Hematopoietic multipotent progenitor cell treated with erythropoietin and hydrocortisone succinate and interleukin-3 and kit ligand, for 6 days (in vitro differentiated cells): ENCODE data around the gene IMPDH2.
A peak's percentile ranks its signal among the peaks of the same experiment; 100 is the strongest.

ENCODE experiments used
- DNase-seq: peaks from one replicate; pipeline ENCODE4 v3.0.0-alpha.2; 2015

The IMPDH2 gene

GRCh38 chr3:49028673-49029562, at the start of gene IMPDH2:
Gene IMPDH2, minus strand, starts transcription at chr3:49029398. Its CDS starts 48 bp downstream, at chr3:49029350.
- DNase-seq = peak; percentile 97

DNA sequence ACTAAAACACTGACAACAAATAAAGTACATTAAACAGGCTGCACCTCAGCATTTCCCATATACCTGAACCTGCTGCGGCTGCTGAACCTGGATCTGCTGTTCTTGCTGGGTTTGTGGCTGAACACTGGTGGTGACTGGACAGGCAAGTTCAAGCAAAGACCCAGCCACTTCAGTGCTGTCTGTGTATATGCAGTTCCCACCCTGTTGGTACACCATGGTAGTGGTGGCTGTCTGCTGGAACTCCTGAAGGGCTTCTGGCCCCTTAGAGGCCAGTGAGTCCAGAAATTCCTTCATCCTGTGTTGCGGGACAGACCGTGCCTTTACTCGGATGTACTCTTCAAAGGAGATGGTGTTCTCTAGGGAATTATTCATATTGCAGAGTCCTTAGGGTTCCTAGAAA, 47.4 kb upstream of the IMPDH2 start:
- no peak for DNase-seq

- no peak for DNase-seq
Measured at GRCh38 chr3:49076116-49076515, 46.9 kb upstream of the IMPDH2 start.

GRCh38 chr3:49058011-49058410, 28.8 kb upstream of the IMPDH2 start:
- DNase-seq = no peak

DNA sequence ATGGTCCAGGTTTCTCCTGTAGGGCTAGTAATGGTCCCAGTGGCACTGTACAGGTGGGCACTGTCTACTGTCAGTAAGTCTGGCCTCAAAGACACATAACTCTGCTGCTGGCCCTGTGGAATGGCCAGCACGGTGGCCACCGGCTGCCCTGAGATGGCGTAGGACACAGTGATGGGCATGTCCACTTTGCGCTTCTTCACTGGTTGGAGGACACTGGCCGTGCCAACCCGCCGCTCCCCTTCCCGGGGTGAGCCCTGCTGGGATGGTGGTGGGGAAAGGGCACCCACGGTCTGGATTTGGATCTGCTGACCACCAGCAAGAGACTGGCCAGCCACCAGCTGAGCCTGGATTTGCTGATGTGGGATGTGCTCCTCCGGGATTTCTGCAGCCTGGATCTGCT, 28.1 kb upstream of the IMPDH2 start:
- DNase-seq = no peak

DNA sequence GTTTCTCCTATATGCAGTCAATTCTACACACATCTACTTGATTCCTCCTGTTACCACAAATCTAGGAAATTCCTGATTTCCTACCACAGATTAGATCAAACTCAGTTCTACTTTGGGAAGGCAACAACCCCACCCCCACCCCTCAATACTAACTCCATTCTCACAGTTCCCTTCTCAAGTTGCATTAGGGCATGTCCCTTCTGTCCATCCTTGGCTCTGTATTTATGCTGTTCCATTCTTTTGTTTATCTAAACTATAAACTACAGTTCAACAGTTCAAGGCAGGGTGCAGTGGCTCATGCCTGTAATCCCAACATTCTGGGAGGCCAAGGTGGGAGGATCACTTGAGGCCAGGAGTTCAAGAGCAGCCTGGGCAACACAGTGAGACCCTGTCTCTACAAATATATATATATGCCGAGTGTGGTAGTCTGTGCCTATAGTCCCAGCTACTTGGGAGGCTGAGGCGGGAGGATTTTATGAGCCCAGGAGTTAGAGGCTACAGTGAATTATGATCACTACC, 25.2 kb upstream of the IMPDH2 start:
- DNase-seq = no peak

GRCh38 chr3:49053543-49053942, 24.3 kb upstream of the IMPDH2 start:
- peak; percentile 8 for DNase-seq

- no peak for DNase-seq
Measured at GRCh38 chr3:49035281-49035680, 6.1 kb upstream of the IMPDH2 start.

- no peak for DNase-seq
Measured at GRCh38 chr3:49034650-49035049, 5.5 kb upstream of the IMPDH2 start.

GRCh38 chr3:49032646-49033304, 3.6 kb upstream of the IMPDH2 start:
- no peak for DNase-seq

GRCh38 chr3:49030321-49030720, 1.1 kb upstream of the IMPDH2 start:
- DNase-seq = no peak

GRCh38 chr3:49029563-49029884, 326 bp upstream of the IMPDH2 start:
- no peak for DNase-seq

GRCh38 chr3:49028298-49028672, 913 bp downstream of the IMPDH2 start:
- DNase-seq = no peak

GRCh38 chr3:49027634-49028033, 1.6 kb downstream of the IMPDH2 start:
- no peak for DNase-seq

DNA sequence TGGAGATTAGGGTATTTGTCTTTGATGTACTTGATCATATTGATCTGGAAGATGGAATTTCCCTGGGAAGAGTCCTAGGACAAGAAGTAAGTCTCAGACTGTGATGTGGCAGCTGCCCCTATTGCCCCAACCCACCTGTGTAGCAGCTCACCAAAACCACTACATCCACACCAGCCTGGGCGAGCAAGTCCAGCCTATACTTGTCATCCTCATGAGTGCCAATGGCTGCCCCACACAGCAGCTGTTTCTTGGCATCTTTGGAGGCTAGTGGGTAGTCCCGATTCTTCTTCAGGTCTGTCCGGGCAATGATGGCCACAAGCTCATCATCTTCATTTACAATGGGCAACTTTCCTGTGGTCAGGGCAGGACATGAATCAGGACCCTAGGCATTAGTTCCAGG, 2.7 kb downstream of the IMPDH2 start:
- no peak for DNase-seq

GRCh38 chr3:49025793-49026520, 3.2 kb downstream of the IMPDH2 start:
- no peak for DNase-seq

GRCh38 chr3:49025005-49025792, 4.0 kb downstream of the IMPDH2 start:
- peak; percentile 95 for DNase-seq

DNA sequence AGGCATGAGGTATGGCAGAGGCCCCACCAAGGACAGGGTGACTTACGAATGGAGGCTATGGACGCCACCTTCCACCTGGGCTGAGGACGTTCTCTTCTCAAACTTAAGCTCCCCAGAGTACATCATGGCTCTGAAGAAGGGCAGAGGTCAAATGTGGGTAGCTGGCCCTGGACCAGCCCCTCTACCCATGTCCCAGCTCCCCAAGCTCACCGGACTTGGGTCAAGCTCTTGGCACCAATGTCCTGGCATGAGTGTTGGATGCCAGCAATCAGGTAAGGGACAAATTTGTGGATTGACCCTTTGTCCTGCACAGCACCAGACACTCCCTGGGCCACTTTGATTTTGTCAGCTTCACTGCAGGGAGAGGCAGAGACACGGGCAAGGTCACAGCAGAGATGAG, 4.7 kb downstream of the IMPDH2 start:
- DNase-seq = no peak

DNA sequence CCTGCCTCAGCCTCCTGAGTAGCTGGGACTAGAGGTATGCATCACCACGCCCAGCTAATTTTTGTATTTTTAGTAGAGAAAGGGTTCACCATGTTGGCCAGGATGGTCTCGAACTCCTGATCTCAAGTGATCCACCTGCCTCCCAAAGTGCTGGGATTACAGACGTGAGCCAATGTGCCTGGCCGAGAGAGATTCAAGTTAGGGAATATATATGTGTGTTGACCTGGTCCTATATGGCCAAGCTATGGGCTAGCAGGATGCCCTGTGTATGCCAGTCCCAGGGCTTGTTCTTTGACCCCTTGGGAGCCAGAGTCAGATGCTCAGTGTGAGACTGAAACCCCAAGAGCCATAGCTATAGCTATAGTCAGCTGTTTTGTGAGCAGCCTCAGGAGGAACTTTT, 5.4 kb downstream of the IMPDH2 start:
- DNase-seq = no peak

- DNase-seq = peak; percentile 59
Measured at GRCh38 chr3:49022688-49023171, 6.5 kb downstream of the IMPDH2 start.

- peak; percentile 92 for DNase-seq
Measured at GRCh38 chr3:49021813-49022687, 7.1 kb downstream of the IMPDH2 start, which contains the start of gene NDUFAF3. Gene NDUFAF3, plus strand, starts transcription at chr3:49022121. Its CDS starts 24 bp downstream, at chr3:49022145.
